Activated CD4-positive, alpha-beta T cell treated with anti-CD3 and anti-CD28 coated beads, Interleukin-2, amount 50 U/mL, for 24 hours (primary cell): ENCODE measurements around the gene RFC1.
"Not testable (repeated sequence)": the region's sequence is repeated elsewhere in the genome, so short reads cannot be mapped to it uniquely, and the experiment has no call there.

Experiments used
- DNase-seq, 2 donors: peaks; one replicate each; pipeline ENCODE4 v3.0.0-alpha.2; 2020; ENCODE audit warnings: low read depth in 1 of 2, low spot score in 1 of 2

RFC1 gene

GRCh38 chr4:39353478-39354253, 12.5 kb downstream of the RFC1 start:
- peak in 1 of 2 donors; percentile 47 for DNase-seq

GRCh38 chr4:39353149-39353477, 13.0 kb downstream of the RFC1 start:
- DNase-seq: not testable (repeated sequence)

- no peak for DNase-seq
These were observed 16.8 kb downstream of the RFC1 start for GRCh38 chr4:39349326-39349725.

- DNase-seq: no peak
These were observed 17.5 kb downstream of the RFC1 start for GRCh38 chr4:39348371-39349315.

- no peak for DNase-seq
These were observed 19.2 kb downstream of the RFC1 start for GRCh38 chr4:39346856-39347519.

GRCh38 chr4:39342731-39343130, 23.4 kb downstream of the RFC1 start:
- no peak for DNase-seq

- DNase-seq: no peak
These were observed 25.0 kb downstream of the RFC1 start for GRCh38 chr4:39341075-39341725.

GRCh38 chr4:39339968-39340367, 26.2 kb downstream of the RFC1 start:
- DNase-seq: no peak

GRCh38 chr4:39337841-39338240, 28.3 kb downstream of the RFC1 start:
- no peak for DNase-seq

- no peak for DNase-seq
These were observed 30.6 kb downstream of the RFC1 start for GRCh38 chr4:39335566-39335965.

- DNase-seq: no peak
These were observed 35.0 kb downstream of the RFC1 start for GRCh38 chr4:39331191-39331590.

- DNase-seq: no peak
These were observed 35.8 kb downstream of the RFC1 start for GRCh38 chr4:39330353-39330752.

- DNase-seq: no peak
These were observed 39.6 kb downstream of the RFC1 start for GRCh38 chr4:39326468-39326977.

- DNase-seq: no peak
These were observed 41.1 kb downstream of the RFC1 start for GRCh38 chr4:39324897-39325613.

- DNase-seq: no peak
These were observed 41.7 kb downstream of the RFC1 start for GRCh38 chr4:39324446-39324845.

GRCh38 chr4:39323821-39324220, 42.3 kb downstream of the RFC1 start:
- DNase-seq: no peak

GRCh38 chr4:39320381-39321115, 45.6 kb downstream of the RFC1 start:
- no peak for DNase-seq

- DNase-seq: no peak
These were observed 46.5 kb downstream of the RFC1 start for GRCh38 chr4:39319676-39320075.

GRCh38 chr4:39312816-39313215, 53.3 kb downstream of the RFC1 start:
- no peak for DNase-seq

- no peak for DNase-seq
These were observed 57.6 kb downstream of the RFC1 start for GRCh38 chr4:39308611-39309010.
